OCI-LY1 (cell line): ENCODE measurements around the gene TTC8.

Experiments used
- H2AFZ ChIP-seq: fragments of 200-600 bp; sonication (generic), shearing (Covaris generic); 2 replicates; pipeline ENCODE4 v1.6.0; 2014; ENCODE audit warnings: antibody characterized with exemption, mild to moderate bottlenecking, low read length
- H3F3A ChIP-seq: fragments of 200-600 bp; sonication (generic), shearing (Covaris generic); 2 replicates; pipeline ENCODE4 v1.6.0; 2014; ENCODE audit warnings: mild to moderate bottlenecking, antibody characterized with exemption, low read length, moderate library complexity; ENCODE audit not compliant: insufficient read depth
- H3K27ac ChIP-seq: fragments of 200-600 bp; sonication (generic); 2 replicates; pipeline ENCODE4 v1.5.1; 2014; ENCODE audit warnings: low read length, mixed run types, mild to moderate bottlenecking, low read depth; ENCODE audit not compliant: poor library complexity, severe bottlenecking
- H3K27me3 ChIP-seq: fragments of 200-600 bp; sonication (generic); 2 replicates; pipeline ENCODE4 v1.6.0; 2014; ENCODE audit warnings: antibody characterized with exemption, mild to moderate bottlenecking, low read length, moderate library complexity; ENCODE audit not compliant: insufficient read depth
- H3K36me3 ChIP-seq: fragments of 200-600 bp; sonication (generic); 2 replicates; pipeline ENCODE4 v1.6.1; 2014; ENCODE audit warnings: mild to moderate bottlenecking, antibody characterized with exemption, low read length, moderate library complexity, mixed read lengths; ENCODE audit not compliant: insufficient read depth
- H3K4me1 ChIP-seq: fragments of 200-600 bp; sonication (generic); 2 replicates; pipeline ENCODE4 v1.5.1; 2014; ENCODE audit warnings: mild to moderate bottlenecking, low read length, moderate library complexity; ENCODE audit not compliant: insufficient read depth, severe bottlenecking
- H3K4me2 ChIP-seq: fragments of 200-600 bp; sonication (generic), shearing (Covaris generic); 2 replicates; pipeline ENCODE4 v1.6.1; 2014; ENCODE audit warnings: low read length
- H3K4me3 ChIP-seq: fragments of 200-600 bp; sonication (generic); 2 replicates; pipeline ENCODE4 v1.5.1; 2014; ENCODE audit warnings: low read length, low read depth, mild to moderate bottlenecking, mixed read lengths; ENCODE audit not compliant: poor library complexity, severe bottlenecking
- H3K79me2 ChIP-seq: fragments of 200-600 bp; shearing (Covaris generic); 2 replicates; pipeline ENCODE4 v1.6.1; 2016; ENCODE audit warnings: mixed run types, low read length, mixed read lengths; ENCODE audit not compliant: insufficient read depth
- H3K9ac ChIP-seq: fragments of 200-600 bp; sonication (generic), shearing (Covaris generic); 2 replicates; pipeline ENCODE4 v1.6.1; 2014; ENCODE audit warnings: mild to moderate bottlenecking, low read length, mixed read lengths
- H3K9me2 ChIP-seq: fragments of 200-600 bp; sonication (generic), shearing (Covaris generic); 2 replicates; pipeline ENCODE4 v1.6.1; 2014; ENCODE audit warnings: low read depth, mild to moderate bottlenecking, low read length, mixed read lengths
- H3K9me3 ChIP-seq: fragments of 200-600 bp; shearing (Covaris generic); 2 replicates; pipeline ENCODE4 v1.6.1; 2014; ENCODE audit warnings: low read length, mixed read lengths
- H4K20me1 ChIP-seq: fragments of 200-600 bp; sonication (generic), shearing (Covaris generic); 2 replicates; pipeline ENCODE4 v1.6.0; 2016; ENCODE audit warnings: mild to moderate bottlenecking, low read length; ENCODE audit not compliant: insufficient read depth
- CTCF ChIP-seq: fragments of 200-600 bp; sonication (generic), shearing (Covaris generic); IDR thresholded peaks from 2 replicates; pipeline ENCODE4 v1.5.1; 2017; ENCODE audit warnings: mild to moderate bottlenecking, antibody characterized with exemption, low read length, moderate library complexity, mixed read lengths
- EZH2 ChIP-seq: fragments of 200-600 bp; sonication (generic), shearing (Covaris generic); IDR thresholded peaks from 2 replicates; pipeline ENCODE4 v1.8.0; 2017; ENCODE audit warnings: borderline replicate concordance, mixed run types, mild to moderate bottlenecking, antibody characterized with exemption, low read length, moderate library complexity, mixed read lengths

The TTC8 gene

GRCh38 chr14:88825503-88825902, 1.1 kb downstream of the TTC8 start:
- Histone ChIP-seq H3K27ac (no peak overlapping the region), H3K4me3 (no peak overlapping the region), H3K9ac (no peak overlapping the region), H3K4me1 (peaks cover 10% of the 10 kb centered on the region), H3K4me2 (no peak overlapping the region), H3K9me3 (no peaks in the 10 kb centered on the region), H3F3A (no peaks in the 10 kb centered on the region), H3K36me3 (no peaks in the 10 kb centered on the region), H2AFZ (no peak overlapping the region), H3K9me2 (no peaks in the 10 kb centered on the region), H4K20me1 (no peaks in the 10 kb centered on the region), H3K27me3 (no peaks in the 10 kb centered on the region), H3K79me2 (no peaks in the 10 kb centered on the region)
- TF ChIP-seq CTCF = no peak
- no peak for TF ChIP-seq EZH2

- H3K4me3 ChIP-seq = no peak overlapping the region
- H3K9me3 ChIP-seq = no peaks in the 10 kb centered on the region
- no peak for TF ChIP-seq EZH2
- TF ChIP-seq CTCF = no peak
- no peak overlapping the region for H2AFZ ChIP-seq
- no peaks in the 10 kb centered on the region for H3K9me2 ChIP-seq
- no peaks in the 10 kb centered on the region for H4K20me1 ChIP-seq
- H3K79me2 ChIP-seq = no peaks in the 10 kb centered on the region
- no peaks in the 10 kb centered on the region for H3K36me3 ChIP-seq
- H3K9ac ChIP-seq = no peak overlapping the region
- no peaks in the 10 kb centered on the region for H3F3A ChIP-seq
- no peak overlapping the region for H3K27ac ChIP-seq
- H3K4me1 ChIP-seq = peaks cover 7% of the 10 kb centered on the region
- no peaks in the 10 kb centered on the region for H3K27me3 ChIP-seq
- H3K4me2 ChIP-seq = no peak overlapping the region
These were observed 4.7 kb downstream of the TTC8 start for GRCh38 chr14:88829188-88829587.

- Histone ChIP-seq H3K4me1 (peaks cover 5% of the 10 kb centered on the region), H3K27ac (no peak overlapping the region), H3K79me2 (no peaks in the 10 kb centered on the region), H2AFZ (no peak overlapping the region), H3F3A (no peaks in the 10 kb centered on the region), H3K9me2 (no peaks in the 10 kb centered on the region), H3K9ac (no peak overlapping the region), H4K20me1 (no peaks in the 10 kb centered on the region), H3K4me2 (no peak overlapping the region), H3K27me3 (no peaks in the 10 kb centered on the region), H3K9me3 (no peaks in the 10 kb centered on the region), H3K4me3 (no peak overlapping the region), H3K36me3 (no peaks in the 10 kb centered on the region)
- TF ChIP-seq EZH2 = no peak
These were observed 5.3 kb downstream of the TTC8 start for GRCh38 chr14:88829685-88830302.

- H2AFZ ChIP-seq = no peak overlapping the region
- H3K4me1 ChIP-seq = no peaks in the 10 kb centered on the region
- H3K27ac ChIP-seq = no peak overlapping the region
- no peaks in the 10 kb centered on the region for H3K36me3 ChIP-seq
- H3K4me2 ChIP-seq = no peak overlapping the region
- no peak overlapping the region for H3K9ac ChIP-seq
- no peaks in the 10 kb centered on the region for H4K20me1 ChIP-seq
- TF ChIP-seq EZH2 (no peak), CTCF (no peak)
- H3K79me2 ChIP-seq = no peaks in the 10 kb centered on the region
- no peaks in the 10 kb centered on the region for H3K27me3 ChIP-seq
- H3K9me2 ChIP-seq = no peaks in the 10 kb centered on the region
- H3K9me3 ChIP-seq = no peaks in the 10 kb centered on the region
- no peaks in the 10 kb centered on the region for H3F3A ChIP-seq
- no peak overlapping the region for H3K4me3 ChIP-seq
These were observed 6.8 kb downstream of the TTC8 start for GRCh38 chr14:88831284-88831683.
